WTC11 (cell line): ENCODE measurements around the gene PRKD1. TPM values are rescaled to one million over a fixed set of nuclear protein-coding genes. Genes with fewer than 3 reads are reported as not detected.
A peak's percentile ranks its signal among the peaks of the same experiment; 100 is the strongest.

ENCODE experiments used
- ATAC-seq: fragments of 200-7000 bp; cut with Tn5 transposase; 2 replicates; pipeline ENCODE4 v1.10.0; 2021; ENCODE audit warnings: mild to moderate bottlenecking, moderate library complexity
- CTCF ChIA-PET: fragments of 300-600 bp; sonication (Branson Sonifier 250); formaldehyde crosslinking; loops from one replicate; lab custom pipeline; 2021; ENCODE audit warnings: antibody characterized with exemption; lab: Charles Lee
- POLR2A ChIA-PET: fragments of 350-600 bp; sonication (Branson Sonifier 250); formaldehyde crosslinking; loops from one replicate; lab custom pipeline; 2021; ENCODE audit warnings: antibody characterized with exemption; lab: Charles Lee
- DNase-seq: peaks from one replicate; pipeline ENCODE4 v3.0.0; 2021; ENCODE audit warnings: low spot score
- H3K27ac Mint-ChIP-seq: 2 replicates; pipeline ENCODE4 v1.8.0; 2021; ENCODE audit warnings: mixed read lengths
- H3K27me3 Mint-ChIP-seq: 2 replicates; pipeline ENCODE4 v1.8.0; 2021; ENCODE audit warnings: low read depth, mild to moderate bottlenecking, moderate library complexity, mixed read lengths
- H3K36me3 Mint-ChIP-seq: 2 replicates; pipeline ENCODE4 v1.8.0; 2021; ENCODE audit warnings: mixed read lengths
- H3K4me1 Mint-ChIP-seq: 2 replicates; pipeline ENCODE4 v1.8.0; 2022; ENCODE audit warnings: mixed read lengths
- H3K4me3 Mint-ChIP-seq: 2 replicates; pipeline ENCODE4 v1.8.0; 2021; ENCODE audit warnings: mild to moderate bottlenecking, moderate library complexity, mixed read lengths
- H3K9me3 Mint-ChIP-seq: 2 replicates; pipeline ENCODE4 v1.8.0; 2021; ENCODE audit warnings: mixed read lengths
- ATF1 ChIP-seq: sonication (generic); formaldehyde crosslinking; IDR thresholded peaks from 2 replicates; pipeline ENCODE4 v1.8.1; 2023; ENCODE audit warnings: mild to moderate bottlenecking, moderate library complexity, missing genetic modification reagents
- ELF4 ChIP-seq: sonication (generic); formaldehyde crosslinking; IDR thresholded peaks from 2 replicates; pipeline ENCODE4 v1.8.1; 2022; ENCODE audit warnings: low read depth, mild to moderate bottlenecking, moderate library complexity, missing genetic modification reagents
- FOXK1 ChIP-seq: sonication (generic); formaldehyde crosslinking; IDR thresholded peaks from 2 replicates; pipeline ENCODE4 v1.8.0; 2022; ENCODE audit warnings: mild to moderate bottlenecking, moderate library complexity, missing genetic modification reagents
- JAZF1 ChIP-seq: fragments of 250-450 bp; sonication (Bioruptor Pico); IDR thresholded peaks from 2 replicates; pipeline ENCODE4 v1.9.0; 2021; ENCODE audit warnings: moderate library complexity, mild to moderate bottlenecking, inconsistent platforms
- RELA ChIP-seq: sonication (generic); formaldehyde crosslinking; IDR thresholded peaks from 2 replicates; pipeline ENCODE4 v1.8.1; 2022; ENCODE audit warnings: missing genetic modification reagents, mild to moderate bottlenecking, borderline replicate concordance
- SMAD4 ChIP-seq: sonication (generic); formaldehyde crosslinking; IDR thresholded peaks from 2 replicates; pipeline ENCODE4 v1.8.0; 2022; ENCODE audit warnings: mild to moderate bottlenecking, missing genetic modification reagents
- ZNF317 ChIP-seq: sonication (generic); formaldehyde crosslinking; IDR thresholded peaks from 2 replicates; pipeline ENCODE4 v1.8.1; 2023; ENCODE audit warnings: low read depth, mild to moderate bottlenecking, moderate library complexity, missing genetic modification reagents, borderline replicate concordance
- ZNF396 ChIP-seq: fragments of 250-450 bp; sonication (Bioruptor Pico); IDR thresholded peaks from 2 replicates; pipeline ENCODE4 v1.8.0; 2021; ENCODE audit warnings: mild to moderate bottlenecking, moderate library complexity, borderline replicate concordance
- total RNA-seq: library from RNA; stranded (reverse); gene quantifications from 3 replicates; pipeline ENCODE4 v1.2.3, GENCODE V29; 2021
- TF ChIP-seq, protein P1 (sequence below): sonication (generic); formaldehyde crosslinking; conservative IDR thresholded peaks from 2 replicates; pipeline ENCODE4 v1.8.1; 2023; ENCODE audit warnings: mild to moderate bottlenecking, low read depth, missing genetic modification reagents, moderate library complexity
- TF ChIP-seq, protein P2 (sequence below): sonication (generic); formaldehyde crosslinking; IDR thresholded peaks from 2 replicates; pipeline ENCODE4 v1.8.0; 2022; ENCODE audit warnings: mild to moderate bottlenecking, missing genetic modification reagents
- TF ChIP-seq, protein P3 (sequence below): fragments of 200-600 bp; IDR thresholded peaks from 2 replicates; pipeline ENCODE4 v1.8.0; 2022; ENCODE audit warnings: antibody characterized with exemption
- TF ChIP-seq, protein P4 (sequence below): sonication (generic); formaldehyde crosslinking; IDR thresholded peaks from 2 replicates; pipeline ENCODE4 v1.8.0; 2023; ENCODE audit warnings: missing genetic modification reagents
- TF ChIP-seq, protein P5 (sequence below): sonication (generic); formaldehyde crosslinking; IDR thresholded peaks from 2 replicates; pipeline ENCODE4 v1.8.1; 2022; ENCODE audit warnings: low read depth, mild to moderate bottlenecking, moderate library complexity, missing genetic modification reagents, borderline replicate concordance
- TF ChIP-seq, protein P6 (sequence below): sonication (generic); formaldehyde crosslinking; IDR thresholded peaks from 2 replicates; pipeline ENCODE4 v1.8.1; 2023; ENCODE audit warnings: mild to moderate bottlenecking, missing genetic modification reagents, borderline replicate concordance

The PRKD1 gene
- total RNA-seq, 1 experiment from 2014 or later: 7.6 TPM

DNA sequence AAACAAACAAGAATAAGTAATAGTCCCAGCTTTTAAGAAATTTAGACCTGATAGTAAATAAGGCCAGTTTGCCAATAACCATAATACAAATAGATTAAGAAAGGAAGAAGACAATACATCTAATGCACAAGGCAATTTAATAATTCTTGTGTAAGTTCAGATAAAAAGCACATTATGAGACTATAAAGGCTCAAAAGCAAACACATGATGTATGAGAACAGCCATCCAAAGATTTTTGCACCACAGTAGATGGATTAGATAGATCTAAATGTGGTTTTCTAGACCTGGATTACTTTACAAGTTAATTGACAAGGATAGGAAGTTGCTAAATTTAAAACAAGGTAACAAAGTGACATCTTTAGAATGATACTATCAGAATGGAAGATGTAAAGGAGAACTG lies 125.4 kb downstream of the PRKD1 start:
- TF ChIP-seq, protein P1, sequence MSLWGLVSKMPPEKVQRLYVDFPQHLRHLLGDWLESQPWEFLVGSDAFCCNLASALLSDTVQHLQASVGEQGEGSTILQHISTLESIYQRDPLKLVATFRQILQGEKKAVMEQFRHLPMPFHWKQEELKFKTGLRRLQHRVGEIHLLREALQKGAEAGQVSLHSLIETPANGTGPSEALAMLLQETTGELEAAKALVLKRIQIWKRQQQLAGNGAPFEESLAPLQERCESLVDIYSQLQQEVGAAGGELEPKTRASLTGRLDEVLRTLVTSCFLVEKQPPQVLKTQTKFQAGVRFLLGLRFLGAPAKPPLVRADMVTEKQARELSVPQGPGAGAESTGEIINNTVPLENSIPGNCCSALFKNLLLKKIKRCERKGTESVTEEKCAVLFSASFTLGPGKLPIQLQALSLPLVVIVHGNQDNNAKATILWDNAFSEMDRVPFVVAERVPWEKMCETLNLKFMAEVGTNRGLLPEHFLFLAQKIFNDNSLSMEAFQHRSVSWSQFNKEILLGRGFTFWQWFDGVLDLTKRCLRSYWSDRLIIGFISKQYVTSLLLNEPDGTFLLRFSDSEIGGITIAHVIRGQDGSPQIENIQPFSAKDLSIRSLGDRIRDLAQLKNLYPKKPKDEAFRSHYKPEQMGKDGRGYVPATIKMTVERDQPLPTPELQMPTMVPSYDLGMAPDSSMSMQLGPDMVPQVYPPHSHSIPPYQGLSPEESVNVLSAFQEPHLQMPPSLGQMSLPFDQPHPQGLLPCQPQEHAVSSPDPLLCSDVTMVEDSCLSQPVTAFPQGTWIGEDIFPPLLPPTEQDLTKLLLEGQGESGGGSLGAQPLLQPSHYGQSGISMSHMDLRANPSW (CRISPR knock-in tag): no peak
- TF ChIP-seq SMAD4 (CRISPR knock-in tag) (no peak), ELF4 (no peak)
- TF ChIP-seq, all 79 proteins: peak for 0
- Mint-ChIP-seq H3K27ac (no peak overlapping the region; the same call in 1 of the 2 replicates), H3K36me3 (no peaks in the 10 kb centered on the region), H3K4me3 (no peak overlapping the region), H3K27me3 (no peaks in the 10 kb centered on the region), H3K9me3 (no peaks in the 10 kb centered on the region), H3K4me1 (peaks cover 66% of the 10 kb centered on the region)
- CTCF ChIA-PET: no interaction called here
- POLR2A ChIA-PET: no interaction called here
- DNase-seq (no peak), ATAC-seq (no peak)

DNA sequence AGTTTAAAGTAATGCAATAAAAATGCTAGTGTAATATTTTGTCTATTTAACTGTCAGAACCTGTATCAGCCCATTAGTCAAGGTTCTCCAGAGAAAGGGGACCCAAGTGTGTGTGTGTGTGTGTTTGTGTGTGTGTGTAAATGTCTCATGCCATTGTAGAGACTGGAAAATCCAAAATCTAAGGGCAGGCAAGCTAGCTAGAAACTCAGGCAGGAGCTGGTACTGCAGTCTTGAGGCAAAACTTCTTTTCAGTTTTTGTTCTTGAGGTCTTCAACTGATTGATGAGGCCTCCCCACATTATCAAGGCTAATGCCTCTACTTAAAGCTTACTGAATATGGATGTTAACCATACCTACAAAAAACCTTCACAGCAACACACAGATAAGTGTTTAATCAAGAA lies 126.7 kb downstream of the PRKD1 start:
- POLR2A ChIA-PET: interaction anchor here (0.7 kb wide), 1 partner anchor 820 kb away, joined by 3 read pairs; no protein-coding TSS in a partner anchor
- TF ChIP-seq ZNF396 (no peak), ATF1 (CRISPR knock-in tag) (no peak), FOXK1 (CRISPR knock-in tag) (no peak), ZNF317 (CRISPR knock-in tag) (no peak)
- TF ChIP-seq, protein P1 (CRISPR knock-in tag): no peak
- TF ChIP-seq, protein P2, sequence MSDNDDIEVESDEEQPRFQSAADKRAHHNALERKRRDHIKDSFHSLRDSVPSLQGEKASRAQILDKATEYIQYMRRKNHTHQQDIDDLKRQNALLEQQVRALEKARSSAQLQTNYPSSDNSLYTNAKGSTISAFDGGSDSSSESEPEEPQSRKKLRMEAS (CRISPR knock-in tag): no peak
- TF ChIP-seq, protein P3, sequence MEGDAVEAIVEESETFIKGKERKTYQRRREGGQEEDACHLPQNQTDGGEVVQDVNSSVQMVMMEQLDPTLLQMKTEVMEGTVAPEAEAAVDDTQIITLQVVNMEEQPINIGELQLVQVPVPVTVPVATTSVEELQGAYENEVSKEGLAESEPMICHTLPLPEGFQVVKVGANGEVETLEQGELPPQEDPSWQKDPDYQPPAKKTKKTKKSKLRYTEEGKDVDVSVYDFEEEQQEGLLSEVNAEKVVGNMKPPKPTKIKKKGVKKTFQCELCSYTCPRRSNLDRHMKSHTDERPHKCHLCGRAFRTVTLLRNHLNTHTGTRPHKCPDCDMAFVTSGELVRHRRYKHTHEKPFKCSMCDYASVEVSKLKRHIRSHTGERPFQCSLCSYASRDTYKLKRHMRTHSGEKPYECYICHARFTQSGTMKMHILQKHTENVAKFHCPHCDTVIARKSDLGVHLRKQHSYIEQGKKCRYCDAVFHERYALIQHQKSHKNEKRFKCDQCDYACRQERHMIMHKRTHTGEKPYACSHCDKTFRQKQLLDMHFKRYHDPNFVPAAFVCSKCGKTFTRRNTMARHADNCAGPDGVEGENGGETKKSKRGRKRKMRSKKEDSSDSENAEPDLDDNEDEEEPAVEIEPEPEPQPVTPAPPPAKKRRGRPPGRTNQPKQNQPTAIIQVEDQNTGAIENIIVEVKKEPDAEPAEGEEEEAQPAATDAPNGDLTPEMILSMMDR: no peak
- DNase-seq (no peak), ATAC-seq (peak; percentile 26; the same call in 1 of the 2 replicates)
- CTCF ChIA-PET: interaction anchor here (1.0 to 1.2 kb wide), 2 partner anchors 66 to 126 kb away, joined by 3 read pairs; no protein-coding TSS in a partner anchor
- no peak overlapping the region for H3K27ac Mint-ChIP-seq
- H3K4me1 Mint-ChIP-seq: peaks cover 54% of the 10 kb centered on the region
- no peaks in the 10 kb centered on the region for H3K36me3 Mint-ChIP-seq
- H3K9me3 Mint-ChIP-seq: no peaks in the 10 kb centered on the region
- no peaks in the 10 kb centered on the region for H3K27me3 Mint-ChIP-seq
- no peak overlapping the region for H3K4me3 Mint-ChIP-seq

DNA sequence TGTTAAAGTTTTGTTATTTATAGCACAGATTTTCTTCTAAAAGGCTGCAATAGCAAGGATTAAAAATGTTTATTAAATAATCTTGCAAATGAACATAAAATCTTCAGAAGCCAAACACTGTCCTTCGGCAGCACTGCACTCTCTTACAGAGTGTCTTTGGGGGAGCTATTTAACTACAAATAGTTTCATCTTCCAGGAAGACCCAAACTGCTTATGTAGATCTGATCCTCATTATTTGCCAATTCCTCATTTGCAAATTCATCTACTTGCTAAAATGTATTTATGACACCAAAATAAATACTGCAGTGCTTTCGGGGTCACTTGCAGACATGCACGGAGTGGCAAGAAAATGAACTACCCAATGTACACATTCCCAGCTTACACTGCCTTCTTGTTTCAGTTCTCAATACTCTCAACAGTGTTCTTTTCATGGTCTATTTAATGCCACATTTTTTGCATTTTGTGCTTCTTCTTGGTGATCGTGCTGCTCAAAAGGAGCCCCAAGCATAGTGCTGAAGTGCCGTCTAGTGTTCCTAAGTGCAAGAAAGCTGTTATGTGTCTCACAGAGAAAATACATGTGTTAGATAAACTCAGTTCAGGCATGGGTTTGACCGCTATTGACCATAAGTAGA lies 128.1 kb downstream of the PRKD1 start:
- POLR2A ChIA-PET: interaction anchor here (0.8 kb wide), 1 partner anchor 29 kb away, joined by 3 read pairs; no protein-coding TSS in a partner anchor
- no peaks in the 10 kb centered on the region for H3K27me3 Mint-ChIP-seq
- ATAC-seq: no peak
- peak overlapping the region; percentile 19; the same call in 1 of the 2 replicates for H3K27ac Mint-ChIP-seq
- no peak for DNase-seq
- no peaks in the 10 kb centered on the region for H3K36me3 Mint-ChIP-seq
- peaks cover 40% of the 10 kb centered on the region for H3K4me1 Mint-ChIP-seq
- H3K9me3 Mint-ChIP-seq: no peaks in the 10 kb centered on the region
- CTCF ChIA-PET: interaction anchor here (1.0 to 1.2 kb wide), 2 partner anchors 128 to 415 kb away, joined by 3 to 5 read pairs; partner anchors contain the start of gene PRKD1
- no peak overlapping the region for H3K4me3 Mint-ChIP-seq
- TF ChIP-seq, protein P4, sequence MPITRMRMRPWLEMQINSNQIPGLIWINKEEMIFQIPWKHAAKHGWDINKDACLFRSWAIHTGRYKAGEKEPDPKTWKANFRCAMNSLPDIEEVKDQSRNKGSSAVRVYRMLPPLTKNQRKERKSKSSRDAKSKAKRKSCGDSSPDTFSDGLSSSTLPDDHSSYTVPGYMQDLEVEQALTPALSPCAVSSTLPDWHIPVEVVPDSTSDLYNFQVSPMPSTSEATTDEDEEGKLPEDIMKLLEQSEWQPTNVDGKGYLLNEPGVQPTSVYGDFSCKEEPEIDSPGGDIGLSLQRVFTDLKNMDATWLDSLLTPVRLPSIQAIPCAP (CRISPR knock-in tag): no peak
- TF ChIP-seq JAZF1 (CRISPR knock-in tag) (no peak), RELA (CRISPR knock-in tag) (no peak)
- TF ChIP-seq, protein P5, sequence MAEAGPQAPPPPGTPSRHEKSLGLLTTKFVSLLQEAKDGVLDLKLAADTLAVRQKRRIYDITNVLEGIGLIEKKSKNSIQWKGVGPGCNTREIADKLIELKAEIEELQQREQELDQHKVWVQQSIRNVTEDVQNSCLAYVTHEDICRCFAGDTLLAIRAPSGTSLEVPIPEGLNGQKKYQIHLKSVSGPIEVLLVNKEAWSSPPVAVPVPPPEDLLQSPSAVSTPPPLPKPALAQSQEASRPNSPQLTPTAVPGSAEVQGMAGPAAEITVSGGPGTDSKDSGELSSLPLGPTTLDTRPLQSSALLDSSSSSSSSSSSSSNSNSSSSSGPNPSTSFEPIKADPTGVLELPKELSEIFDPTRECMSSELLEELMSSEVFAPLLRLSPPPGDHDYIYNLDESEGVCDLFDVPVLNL (CRISPR knock-in tag): no peak
- TF ChIP-seq, protein P6, sequence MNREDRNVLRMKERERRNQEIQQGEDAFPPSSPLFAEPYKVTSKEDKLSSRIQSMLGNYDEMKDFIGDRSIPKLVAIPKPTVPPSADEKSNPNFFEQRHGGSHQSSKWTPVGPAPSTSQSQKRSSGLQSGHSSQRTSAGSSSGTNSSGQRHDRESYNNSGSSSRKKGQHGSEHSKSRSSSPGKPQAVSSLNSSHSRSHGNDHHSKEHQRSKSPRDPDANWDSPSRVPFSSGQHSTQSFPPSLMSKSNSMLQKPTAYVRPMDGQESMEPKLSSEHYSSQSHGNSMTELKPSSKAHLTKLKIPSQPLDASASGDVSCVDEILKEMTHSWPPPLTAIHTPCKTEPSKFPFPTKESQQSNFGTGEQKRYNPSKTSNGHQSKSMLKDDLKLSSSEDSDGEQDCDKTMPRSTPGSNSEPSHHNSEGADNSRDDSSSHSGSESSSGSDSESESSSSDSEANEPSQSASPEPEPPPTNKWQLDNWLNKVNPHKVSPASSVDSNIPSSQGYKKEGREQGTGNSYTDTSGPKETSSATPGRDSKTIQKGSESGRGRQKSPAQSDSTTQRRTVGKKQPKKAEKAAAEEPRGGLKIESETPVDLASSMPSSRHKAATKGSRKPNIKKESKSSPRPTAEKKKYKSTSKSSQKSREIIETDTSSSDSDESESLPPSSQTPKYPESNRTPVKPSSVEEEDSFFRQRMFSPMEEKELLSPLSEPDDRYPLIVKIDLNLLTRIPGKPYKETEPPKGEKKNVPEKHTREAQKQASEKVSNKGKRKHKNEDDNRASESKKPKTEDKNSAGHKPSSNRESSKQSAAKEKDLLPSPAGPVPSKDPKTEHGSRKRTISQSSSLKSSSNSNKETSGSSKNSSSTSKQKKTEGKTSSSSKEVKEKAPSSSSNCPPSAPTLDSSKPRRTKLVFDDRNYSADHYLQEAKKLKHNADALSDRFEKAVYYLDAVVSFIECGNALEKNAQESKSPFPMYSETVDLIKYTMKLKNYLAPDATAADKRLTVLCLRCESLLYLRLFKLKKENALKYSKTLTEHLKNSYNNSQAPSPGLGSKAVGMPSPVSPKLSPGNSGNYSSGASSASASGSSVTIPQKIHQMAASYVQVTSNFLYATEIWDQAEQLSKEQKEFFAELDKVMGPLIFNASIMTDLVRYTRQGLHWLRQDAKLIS (CRISPR knock-in tag): no peak
